ENCODE measurements around the gene RSPH3.
"Not testable (repeated sequence)": the region's sequence is repeated elsewhere in the genome, so short reads cannot be mapped to it uniquely, and the experiment has no call there.

The RSPH3 gene

DNA sequence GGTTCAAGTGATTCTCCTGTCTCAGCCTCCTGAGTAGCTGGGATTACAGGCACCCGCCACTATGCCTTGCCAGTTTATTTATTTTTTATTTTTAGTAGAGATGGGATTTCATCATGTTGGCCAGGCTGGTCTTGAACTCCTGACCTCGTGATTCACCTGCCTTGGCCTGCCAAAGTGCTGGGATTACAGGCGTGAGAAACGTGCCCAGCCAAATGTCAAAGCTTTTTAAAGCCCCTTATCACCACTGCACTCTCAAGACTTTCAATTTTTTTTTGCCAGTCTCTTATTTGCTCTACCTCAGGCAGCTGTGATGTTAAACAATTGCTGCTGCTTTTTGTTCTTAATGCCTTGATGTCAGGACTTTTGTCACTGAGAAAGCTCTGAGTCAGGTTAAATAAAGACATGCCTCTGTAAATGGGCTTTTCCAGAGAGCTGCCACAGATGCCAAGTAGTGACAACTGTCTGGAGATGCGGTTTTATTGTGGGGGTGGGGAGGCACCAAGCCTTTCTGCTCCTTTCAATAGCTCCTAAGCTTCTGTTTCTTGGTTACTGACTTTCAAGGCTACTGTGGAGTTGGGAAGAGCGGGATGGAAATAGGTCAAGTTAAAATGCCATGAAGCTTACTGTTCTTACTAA lies 29.2 kb downstream of the RSPH3 start:
- no peak for DNase-seq

DNA sequence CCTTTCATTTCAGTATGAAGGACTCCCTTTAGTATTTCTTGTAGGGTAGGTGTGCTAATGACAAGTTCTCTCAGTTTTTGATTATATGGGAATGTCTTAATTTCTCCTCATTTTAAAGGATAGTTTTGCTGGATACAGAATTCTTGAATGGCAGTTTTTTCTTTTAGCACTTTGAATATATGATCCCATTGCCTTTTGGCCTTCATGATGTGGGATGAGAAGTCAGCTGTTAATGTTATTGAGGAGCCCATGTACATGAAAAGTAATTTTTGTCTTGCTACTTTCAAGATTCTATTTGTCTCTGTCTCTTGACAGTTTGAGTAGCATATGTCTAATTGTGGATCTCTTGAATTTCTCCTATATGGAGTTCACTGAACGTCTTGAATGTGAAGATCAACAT lies 30.9 kb downstream of the RSPH3 start:
- DNase-seq = no peak

DNA sequence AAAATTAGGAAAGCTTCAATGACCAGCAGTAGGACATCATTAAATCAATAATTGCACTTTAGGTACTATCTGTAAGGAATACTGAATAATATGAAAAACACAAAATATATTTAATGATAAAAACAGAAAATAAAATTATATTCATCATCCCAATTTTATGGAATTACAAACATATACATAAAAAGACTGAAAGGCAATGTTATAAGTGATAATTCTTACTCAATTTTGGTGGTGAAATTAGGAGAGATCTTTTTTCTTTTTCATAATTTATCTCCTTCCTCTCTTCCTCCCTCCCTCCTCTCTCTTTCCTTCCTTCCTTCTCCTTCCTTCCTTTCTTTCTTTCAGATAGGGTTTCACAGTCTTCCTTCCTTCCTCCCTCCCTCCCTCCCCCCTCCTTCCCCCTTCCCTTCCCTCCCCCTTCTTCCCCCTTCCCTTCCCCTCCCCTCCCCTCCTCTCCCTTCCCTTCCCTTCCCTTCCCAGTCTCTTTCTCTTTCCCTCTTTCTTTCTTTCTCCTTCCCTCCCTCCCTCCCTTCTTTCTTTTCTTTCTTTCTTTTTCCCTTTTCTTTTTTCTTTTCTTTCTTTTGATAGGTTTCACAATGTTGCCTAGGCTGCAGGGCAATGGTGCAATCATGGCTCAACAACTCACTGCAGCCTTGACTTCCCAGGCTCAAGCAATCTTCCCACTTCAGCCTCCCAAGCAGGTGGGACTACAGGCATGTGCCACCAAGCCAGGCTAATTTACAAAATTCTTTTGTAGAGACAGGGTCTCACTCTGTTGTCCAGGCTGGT lies 36.8 kb downstream of the RSPH3 start:
- DNase-seq = no peak

DNA sequence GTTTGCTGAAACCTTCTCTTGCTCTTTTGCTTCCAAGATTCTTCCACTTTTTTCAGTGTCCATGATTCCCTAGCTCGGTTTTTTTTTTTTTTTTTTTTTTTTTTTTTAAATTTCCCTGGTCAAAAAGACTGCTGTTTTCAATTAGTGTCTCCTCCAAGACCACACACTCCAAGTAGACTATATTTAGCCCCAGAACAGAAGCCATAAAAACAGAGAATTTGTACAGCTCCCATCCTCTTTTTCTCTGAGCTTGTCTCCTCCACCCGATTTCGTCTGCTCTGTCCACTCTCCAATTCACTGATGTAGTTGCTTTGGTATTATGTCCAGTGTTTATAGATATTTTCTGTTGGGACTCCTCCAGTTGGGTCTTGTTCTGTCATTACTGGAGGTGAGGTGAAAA lies 37.6 kb downstream of the RSPH3 start:
- DNase-seq = no peak

DNA sequence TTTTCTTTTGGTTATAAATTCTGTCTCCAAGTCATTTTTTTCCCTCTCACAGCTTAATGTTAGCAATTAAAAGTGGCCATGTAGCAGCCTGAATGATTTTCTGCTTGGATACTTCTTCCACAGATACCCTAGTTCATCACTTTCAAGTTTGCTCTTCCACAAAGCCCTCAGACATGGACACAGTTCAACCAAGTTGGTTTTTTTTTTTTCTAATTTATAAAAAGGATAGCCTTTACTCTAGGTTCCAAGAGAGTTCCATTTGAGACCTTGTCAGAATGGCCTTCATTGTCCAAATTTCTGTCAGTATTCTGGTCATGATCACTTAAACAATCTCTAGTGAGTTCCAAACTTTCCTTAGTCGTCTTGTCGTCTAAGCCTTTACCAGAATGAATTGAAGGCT lies 40.0 kb downstream of the RSPH3 start:
- no peak for DNase-seq

DNA sequence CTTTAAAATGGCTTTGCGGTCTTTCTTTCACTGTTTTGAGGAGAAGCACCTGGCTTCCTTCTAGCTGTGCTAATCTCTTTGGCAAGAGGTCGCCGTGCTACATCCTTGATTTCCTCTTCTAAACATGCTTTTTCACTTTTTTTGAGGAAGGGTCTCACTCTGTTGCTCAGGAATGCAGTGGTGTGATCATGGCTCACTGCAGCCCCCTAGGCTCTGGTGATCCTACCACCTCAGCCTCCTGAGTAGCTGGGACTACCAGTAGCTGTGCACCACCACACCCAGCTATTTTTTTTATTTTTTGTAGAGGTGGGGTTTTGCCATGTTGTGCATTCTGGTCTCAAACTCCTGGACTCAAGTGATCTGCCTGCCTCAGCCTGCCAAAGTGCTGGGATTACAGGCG lies 40.5 kb downstream of the RSPH3 start:
- DNase-seq = no peak

DNA sequence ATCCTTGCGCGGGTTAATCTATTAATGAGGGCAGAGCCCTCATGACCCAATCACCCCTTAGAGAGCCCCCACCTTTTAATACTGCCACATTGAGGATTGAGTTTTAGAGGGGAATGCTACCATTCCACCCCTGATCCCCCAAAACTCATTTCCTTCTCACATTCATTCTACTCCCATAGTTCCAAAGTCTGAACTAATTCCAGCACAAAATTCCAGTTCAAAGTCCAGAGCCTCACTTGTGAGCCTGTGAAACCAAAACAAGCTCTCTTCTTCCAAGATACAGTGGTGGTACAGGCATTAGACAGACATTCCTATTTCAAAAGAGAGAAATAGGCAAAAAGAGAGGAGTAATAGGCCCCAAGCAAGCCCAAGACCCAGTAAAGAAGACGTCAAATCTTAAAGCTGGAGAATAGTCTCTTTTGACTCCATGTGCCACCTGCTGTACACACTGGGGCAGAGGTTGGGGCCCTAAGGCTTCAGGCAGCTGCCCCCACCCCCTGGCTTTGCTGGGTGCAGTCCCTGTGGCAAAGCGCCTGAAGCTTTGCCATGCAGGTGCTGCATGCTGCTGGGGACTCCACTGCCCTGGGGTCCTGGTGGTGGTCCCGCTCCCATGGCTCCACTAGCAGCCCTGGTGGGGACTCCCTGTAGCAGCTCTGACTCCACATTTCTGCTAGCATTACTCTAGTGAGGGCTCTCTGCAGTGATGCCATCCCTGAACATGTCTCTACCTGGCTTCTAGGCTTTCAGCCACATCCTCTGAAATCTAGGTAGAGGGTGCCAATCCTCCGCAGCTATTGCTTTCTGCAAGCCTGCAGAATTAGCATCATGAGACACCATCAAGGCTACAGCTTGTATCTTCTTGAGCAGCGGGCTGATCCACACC lies 41.3 kb downstream of the RSPH3 start:
- DNase-seq = no peak

DNA sequence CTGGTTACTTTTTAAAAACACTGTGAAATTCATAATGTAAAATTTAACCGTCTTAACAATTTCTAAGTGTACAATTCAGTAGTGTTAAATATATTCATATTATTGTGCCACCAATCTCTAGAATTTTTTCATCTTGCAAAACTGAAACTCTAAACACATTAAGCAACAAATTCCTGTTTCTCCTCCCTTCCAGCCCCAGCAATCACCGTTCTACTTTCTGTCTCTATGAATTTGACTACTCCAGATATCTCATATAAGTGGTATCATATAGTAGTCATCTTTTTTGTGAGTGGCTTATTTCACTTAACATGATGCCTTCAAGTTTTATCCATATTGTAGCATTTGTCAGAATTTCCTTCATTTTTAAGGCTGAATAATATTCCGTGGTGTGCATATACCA lies 44.7 kb downstream of the RSPH3 start:
- DNase-seq = no peak

DNA sequence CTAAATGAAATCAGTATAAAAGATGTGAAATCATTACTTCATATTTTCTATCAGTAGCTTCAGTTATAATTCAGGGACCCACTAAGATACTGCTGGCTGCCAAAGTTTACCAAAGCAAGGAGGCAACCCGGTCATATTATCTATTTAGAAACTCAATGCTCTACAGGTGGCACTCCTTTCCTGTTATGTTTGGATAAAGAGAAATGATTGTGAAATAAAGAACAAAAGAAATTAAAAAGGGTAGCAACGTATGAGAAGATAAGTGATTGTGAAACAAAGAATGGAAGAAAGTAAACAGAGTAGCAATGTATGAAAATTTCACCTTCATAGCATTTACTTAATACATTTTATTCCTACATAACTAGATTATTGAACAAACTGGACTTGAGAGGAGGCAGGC lies 45.2 kb downstream of the RSPH3 start:
- no peak for DNase-seq

DNA sequence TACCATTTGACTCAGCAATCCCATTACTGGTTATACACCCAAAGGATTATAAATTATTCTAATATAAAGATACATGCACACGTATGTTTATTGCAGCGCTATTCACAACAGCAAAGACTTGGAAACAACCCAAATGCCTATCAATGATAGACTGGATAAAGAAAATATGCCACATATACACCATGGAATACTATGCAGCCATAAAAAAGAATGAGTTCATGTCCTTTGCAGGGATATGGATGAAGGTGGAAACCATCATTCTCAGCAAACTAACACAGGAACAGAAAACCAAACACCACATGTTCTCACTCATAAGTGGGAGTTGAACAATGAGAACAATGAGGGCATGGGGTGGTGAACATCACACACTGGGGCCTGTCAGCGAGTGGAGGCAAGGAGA lies 48.0 kb downstream of the RSPH3 start:
- DNase-seq = not testable (repeated sequence)

DNA sequence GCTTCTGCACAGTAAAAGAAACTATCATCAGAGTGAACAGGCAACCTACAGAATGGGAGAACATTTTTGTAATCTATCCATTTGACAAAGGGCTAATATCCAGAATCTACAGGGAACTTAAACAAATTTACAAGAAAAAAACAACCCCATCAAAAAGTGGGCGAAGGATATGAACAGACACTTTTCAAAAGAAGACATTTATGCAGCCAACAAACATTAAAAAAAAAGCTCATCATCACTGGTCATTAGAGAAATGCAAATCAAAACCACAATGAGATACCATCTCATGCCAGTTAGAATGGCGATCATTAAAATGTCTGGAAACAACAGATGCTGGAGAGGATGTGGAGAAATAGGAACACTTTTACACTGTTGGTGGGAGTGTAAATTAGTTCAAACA lies 48.4 kb downstream of the RSPH3 start:
- DNase-seq = not testable (repeated sequence)

DNA sequence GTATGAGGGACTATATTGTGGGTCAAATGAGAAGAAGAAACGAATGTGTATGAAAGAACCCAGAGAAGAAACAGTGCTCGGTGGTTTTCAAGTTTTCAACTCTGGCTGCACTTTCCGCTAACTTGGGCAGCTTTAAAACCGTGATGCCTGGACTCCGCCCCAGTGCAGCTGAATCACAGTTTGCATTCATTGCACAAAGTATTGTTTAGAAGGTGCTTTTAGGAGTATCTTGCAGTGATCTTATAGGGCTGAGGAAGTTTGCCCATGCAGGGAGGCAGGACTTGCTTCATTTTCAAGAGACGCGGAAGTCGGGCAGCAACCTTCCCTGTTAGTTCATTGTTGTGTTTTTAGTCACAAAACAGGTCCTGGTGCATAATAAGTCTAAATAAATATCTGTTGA lies 52.7 kb downstream of the RSPH3 start:
- no peak for DNase-seq

DNA sequence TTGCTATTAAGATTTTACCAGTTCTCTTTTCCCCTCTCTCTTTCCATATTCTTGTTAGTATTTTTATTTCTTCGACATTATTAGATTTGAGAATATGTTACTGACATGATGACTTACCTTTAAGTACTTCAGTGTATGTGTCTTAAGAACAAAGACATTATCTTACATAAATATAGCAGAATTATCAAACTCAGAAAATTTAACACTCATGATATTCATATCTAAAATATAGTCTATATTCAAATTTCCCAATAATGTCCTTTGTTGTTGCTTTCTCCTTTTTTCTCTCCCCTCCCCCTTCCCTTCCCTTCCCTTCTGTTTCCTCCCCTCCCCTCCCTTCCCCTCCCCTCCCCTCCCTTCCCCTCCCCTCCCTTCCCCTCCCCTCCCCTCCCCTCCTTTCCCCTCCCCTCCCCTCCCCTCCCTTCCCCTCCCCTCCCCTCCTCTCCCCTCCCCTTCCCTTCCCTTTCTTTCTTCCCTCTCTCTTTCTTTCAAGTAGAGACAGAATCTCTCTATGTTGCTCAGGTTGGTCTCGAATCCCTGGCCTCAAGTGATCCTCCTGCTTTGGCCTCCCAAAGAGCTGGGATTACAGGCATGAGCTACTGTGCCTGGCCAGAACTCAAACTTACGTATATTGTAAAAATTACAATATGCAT lies 56.5 kb downstream of the RSPH3 start:
- DNase-seq = no peak

DNA sequence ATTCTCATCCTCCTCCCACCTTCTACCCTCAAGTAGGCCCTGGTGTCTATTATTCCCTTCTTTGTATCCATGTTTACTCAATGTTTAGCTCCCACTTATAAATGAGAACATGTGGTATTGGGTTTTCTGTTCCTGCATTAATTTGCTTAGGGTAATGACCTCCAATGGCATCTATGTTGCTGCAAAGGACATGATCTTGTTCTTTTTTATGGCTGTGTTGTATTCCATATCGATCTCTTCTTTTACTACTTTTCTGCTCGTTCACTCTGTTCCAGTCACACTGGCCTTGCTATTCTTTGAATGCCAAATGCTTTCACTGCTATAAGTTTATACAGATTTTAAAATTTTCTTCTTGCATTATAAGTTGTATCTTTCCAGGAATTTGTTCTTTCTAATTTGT lies 57.7 kb downstream of the RSPH3 start:
- no peak for DNase-seq

DNA sequence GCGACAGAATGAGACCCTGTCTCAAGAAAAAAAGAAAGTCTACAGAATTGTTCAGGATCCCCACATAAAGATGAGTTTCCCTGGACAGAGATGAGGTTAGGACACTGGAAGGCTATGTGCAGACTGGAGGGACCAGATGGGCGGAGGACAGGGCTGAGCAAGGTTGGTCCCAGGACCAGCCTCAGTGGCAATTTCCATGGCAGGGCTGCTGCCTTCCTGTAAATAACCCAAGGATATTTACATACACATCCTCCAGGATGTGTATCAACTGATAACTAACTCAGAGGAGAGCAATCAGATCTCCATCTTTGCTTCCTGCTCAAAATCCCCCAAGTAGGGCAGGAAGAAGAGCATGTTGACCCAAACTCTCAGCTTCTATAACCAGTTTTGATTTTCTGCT lies 58.8 kb downstream of the RSPH3 start:
- no peak for DNase-seq

DNA sequence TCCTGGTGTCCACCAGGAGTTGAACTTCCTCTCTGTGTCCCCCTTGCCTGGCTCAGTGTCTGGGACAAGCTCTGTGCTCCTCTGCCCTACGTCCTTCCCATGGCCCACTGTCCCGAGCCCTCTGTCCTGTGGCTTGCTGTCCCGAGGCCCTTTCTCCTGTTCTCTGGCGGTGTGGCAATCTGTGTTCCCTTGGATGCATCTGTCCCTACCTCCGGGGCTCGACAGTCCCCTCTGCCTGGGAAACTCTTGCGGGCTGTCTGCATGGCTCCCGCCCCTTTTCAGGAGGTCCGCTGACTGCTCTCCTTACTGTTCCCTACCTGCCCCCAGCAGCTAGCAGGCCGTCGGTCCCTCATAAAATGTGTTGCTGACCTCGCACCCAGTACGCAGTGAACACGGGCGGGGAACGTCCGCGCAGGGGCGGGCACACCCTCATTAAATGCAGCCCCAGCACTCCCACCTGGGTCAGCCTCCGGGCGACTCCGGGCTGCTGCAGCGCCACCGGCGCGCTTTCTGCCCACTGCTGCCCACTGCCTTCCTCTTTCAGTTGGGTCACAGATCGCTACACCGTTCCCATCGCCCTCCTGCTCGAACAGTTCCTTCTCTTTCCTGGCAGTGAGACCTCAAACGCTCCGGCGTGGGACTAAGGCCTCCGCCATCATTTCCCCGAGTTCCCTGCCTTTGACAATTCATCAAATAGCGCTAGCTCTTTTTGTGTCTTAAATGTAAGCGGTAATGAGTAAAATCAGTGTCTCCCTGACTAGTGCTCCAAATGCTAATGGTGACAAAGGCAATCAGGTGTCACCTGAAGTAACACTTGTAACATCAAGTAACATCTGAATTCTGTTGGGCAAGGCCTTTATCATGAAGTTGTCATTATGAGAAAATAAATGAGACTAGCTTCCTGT lies 60.5 kb downstream of the RSPH3 start:
- DNase-seq = no peak

DNA sequence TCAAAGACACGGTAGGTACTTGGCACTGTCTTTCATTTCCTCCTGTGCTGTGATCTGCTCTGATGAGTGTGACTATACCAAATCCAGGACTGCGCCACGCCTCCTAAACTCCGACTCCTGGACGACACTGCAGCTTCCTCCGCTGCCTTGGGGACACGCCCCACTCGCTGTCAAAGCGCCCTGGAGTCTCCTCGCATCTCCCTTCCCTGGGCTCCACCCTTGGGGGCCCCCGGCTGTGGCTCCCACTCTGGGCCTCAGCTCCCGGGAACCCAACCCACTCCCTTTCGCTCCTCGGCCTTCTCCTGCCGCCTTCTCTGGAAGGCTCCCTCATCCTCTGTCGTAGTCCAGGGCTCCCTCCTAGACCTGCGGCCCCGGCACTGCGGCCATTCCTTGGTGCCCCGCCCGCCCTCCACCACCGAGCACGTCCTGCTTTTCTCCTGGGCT lies 61.2 kb downstream of the RSPH3 start:
- no peak for DNase-seq

DNA sequence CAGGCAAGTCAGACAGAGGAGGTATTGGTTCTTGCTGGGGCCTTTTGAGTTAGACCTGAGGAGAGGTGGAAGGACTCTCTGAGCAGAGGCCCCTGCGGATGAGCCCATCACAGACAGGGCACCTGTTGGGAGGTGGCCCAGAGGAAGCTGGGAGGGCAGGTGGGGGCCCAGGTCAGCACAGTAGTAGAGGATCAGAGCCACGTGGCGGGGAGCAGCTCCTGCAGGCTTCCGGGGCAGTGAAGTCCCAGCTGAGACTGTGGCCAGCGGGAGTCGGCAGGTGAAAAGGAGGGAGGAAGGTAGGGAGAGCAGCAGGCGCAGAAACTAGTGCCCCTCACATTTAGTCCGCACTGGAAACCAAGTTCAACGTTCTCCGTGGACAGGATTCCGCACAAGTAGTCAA lies 61.8 kb downstream of the RSPH3 start:
- no peak for DNase-seq

DNA sequence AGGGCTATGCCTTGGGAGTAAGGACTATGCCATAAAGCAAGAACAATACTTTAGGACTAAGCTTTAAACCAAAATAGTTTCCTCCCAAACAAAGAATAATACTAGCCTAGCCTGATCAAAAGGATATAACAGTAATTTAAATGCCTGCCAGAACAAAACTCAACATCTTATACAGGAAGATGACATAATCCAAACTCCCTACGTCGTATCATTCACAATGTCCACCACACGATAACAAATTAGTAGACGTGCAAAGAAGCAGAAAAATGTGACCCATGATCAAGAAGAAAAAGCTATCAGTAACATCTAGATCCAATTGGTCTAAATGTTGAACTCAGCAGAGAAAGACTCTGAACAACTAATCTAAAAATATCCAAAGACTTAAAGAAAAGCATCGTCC lies 65.8 kb downstream of the RSPH3 start:
- no peak for DNase-seq

DNA sequence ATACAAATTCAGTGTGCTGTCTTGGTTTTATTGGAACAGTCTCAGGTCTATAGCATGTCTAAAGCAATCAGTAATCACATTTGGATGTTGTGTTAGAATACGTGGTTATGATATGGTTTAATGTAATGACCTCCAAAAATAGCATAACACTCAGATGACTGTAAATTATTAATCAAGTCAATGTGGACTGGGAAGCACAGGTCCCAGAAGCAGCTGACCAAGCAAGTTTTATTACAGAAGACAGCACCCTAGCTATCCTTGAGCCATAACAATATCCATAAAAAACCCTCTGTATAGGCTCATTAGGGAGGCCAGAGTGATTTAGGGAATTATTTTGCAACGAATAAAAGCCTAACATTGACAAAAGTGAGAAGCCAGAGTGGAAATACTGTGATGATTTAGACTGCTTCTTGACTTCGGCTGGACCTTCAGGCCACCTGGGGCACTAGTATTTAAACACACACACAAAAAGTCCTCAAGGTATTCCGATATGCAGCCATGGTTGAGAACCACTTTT lies 66.9 kb downstream of the RSPH3 start:
- DNase-seq = no peak

DNA sequence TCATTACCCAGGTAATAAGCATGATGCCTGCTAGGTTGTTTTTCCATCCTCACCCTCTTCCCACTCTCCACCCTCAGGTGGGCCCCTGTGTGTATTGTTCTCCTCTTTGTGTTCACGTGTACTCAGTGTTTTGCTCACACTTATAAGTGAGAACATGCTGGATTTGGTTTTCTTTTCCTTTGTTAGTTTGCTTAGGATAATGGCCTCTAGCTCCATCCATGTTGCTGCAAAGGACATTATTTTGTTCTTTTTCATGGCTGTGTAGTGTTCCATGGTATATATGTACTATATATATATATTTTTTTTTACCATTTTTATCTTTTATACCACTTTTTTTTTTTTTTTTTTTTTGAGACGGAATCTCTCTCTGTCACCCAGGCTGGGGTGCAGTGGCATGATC lies 71.9 kb downstream of the RSPH3 start:
- DNase-seq = no peak

DNA sequence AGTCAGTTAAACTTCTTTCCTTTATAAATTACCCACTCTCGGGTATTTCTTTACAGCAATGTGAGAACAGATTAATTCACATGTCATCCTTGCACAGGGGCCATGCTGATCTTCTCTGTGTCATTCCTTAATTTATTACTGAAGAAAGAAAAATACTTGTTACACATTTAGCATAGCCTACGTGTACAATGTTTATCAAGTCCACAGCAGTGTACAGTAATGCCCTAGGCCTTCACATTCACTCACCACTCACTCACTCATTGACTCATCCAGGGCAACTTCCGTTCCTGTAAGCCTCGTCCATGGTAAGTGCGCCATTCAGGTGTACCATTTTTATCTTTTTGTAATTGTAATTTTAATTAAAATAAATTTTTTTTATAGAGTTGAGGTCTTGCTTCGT lies 73.6 kb downstream of the RSPH3 start:
- no peak for DNase-seq

Measured in NCI-H2081 treated with DMSO at 0.1 percent for 48 hours (cell line).